ENCODE results near the gene HERC4. TPM values are rescaled to one million over a fixed set of nuclear protein-coding genes. Genes with fewer than 3 reads are reported as not detected.
"Not testable (repeated sequence)": the region's sequence is repeated elsewhere in the genome, so short reads cannot be mapped to it uniquely, and the experiment has no call there.

Gene HERC4
- total RNA-seq, 2 experiments from 2014 or later, result 46.0 to 46.8 TPM

DNA sequence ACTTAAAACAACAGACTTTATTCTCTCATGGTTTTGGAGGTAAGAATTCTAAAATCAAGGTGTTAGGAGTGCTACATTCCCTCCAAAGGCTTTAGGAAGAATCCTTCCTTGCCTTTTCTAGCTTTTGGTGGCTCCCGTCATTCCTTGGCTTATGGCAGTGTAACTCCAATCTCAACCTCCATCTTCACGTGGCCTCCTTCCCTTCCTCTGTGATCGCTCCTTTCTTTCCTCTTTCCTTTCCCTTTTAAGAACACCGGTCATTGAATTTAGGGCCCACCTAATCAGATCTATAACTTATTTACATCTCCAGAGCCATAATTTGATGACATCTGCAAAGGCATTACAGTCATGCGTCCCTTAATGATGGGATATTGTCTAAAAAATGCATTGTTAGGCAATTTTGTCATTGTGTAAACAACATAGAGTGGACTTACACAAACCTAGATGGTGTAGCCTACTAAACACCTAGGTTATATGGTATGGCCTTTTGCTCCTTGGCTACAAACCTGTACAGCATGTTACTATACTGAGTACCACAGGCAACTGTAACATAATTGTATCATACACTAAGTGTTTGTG, 5.9 kb upstream of the HERC4 start:
- intact Hi-C loops (cut with DNase I, micrococcal nuclease), result no loop called here
- Mint-ChIP-seq H3K27ac (no peak overlapping the region), H3K4me1 (ENCODE audit: low read depth) (no peaks in the 10 kb centered on the region), H3K27me3 (peaks cover 13% of the 10 kb centered on the region), H3K36me3 (ENCODE audit: low read depth) (no peaks in the 10 kb centered on the region), H3K4me3 (no peak overlapping the region), H3K9me3 (no peaks in the 10 kb centered on the region)
- H3K4me3 ChIP-seq (ENCODE audit: low read length), result no peak overlapping the region
- ATAC-seq (ENCODE audit: poor library complexity), result no peak
- H3K4me1 ChIP-seq (ENCODE audit: insufficient read depth, low read length), result no peaks in the 10 kb centered on the region
- CTCF ChIA-PET, result no interaction called here
- POLR2A ChIA-PET, result no interaction called here
- H3K36me3 ChIP-seq (ENCODE audit: insufficient read depth, low read length), result no peaks in the 10 kb centered on the region
- no peaks in the 10 kb centered on the region for H3K27me3 ChIP-seq (ENCODE audit: control insufficient read depth in 1 of 2, insufficient read depth in 2 of 2, low read length in 2 of 2)
- H3K27ac ChIP-seq (ENCODE audit: low read depth in 1 of 2, low read length in 2 of 2), result no peak overlapping the region
- no peak for DNase-seq
- TF ChIP-seq, protein P1, sequence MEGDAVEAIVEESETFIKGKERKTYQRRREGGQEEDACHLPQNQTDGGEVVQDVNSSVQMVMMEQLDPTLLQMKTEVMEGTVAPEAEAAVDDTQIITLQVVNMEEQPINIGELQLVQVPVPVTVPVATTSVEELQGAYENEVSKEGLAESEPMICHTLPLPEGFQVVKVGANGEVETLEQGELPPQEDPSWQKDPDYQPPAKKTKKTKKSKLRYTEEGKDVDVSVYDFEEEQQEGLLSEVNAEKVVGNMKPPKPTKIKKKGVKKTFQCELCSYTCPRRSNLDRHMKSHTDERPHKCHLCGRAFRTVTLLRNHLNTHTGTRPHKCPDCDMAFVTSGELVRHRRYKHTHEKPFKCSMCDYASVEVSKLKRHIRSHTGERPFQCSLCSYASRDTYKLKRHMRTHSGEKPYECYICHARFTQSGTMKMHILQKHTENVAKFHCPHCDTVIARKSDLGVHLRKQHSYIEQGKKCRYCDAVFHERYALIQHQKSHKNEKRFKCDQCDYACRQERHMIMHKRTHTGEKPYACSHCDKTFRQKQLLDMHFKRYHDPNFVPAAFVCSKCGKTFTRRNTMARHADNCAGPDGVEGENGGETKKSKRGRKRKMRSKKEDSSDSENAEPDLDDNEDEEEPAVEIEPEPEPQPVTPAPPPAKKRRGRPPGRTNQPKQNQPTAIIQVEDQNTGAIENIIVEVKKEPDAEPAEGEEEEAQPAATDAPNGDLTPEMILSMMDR (IDR thresholded peaks at IDR 0.05), result no peak
- H3K9me3 ChIP-seq (ENCODE audit: control insufficient read depth in 1 of 2, insufficient read depth in 1 of 2, low read length in 2 of 2), result no peaks in the 10 kb centered on the region

DNA sequence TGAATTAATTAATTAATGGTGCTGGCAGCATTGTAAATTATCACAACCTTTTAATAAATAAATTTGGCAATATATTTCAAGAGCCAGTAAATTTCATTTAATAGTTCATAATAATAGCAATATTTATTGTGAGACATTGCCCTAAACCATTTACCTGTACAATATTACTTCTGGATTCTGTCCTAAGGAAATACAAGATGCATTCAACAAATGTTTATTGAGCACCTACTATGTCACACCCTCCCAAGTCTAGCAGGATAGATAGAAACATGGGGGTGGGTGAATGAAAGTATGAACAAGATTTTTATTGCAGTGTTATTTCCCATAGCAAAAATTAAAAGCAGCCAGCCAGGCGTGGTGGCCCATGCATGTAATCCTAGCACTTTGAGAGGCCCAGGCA, 4.4 kb upstream of the HERC4 start:
- Histone ChIP-seq H3K36me3 (ENCODE audit: insufficient read depth, low read length) (no peaks in the 10 kb centered on the region), H3K4me1 (ENCODE audit: insufficient read depth, low read length) (peaks cover 6% of the 10 kb centered on the region), H3K27me3 (ENCODE audit: control insufficient read depth in 1 of 2, insufficient read depth in 2 of 2, low read length in 2 of 2) (no peaks in the 10 kb centered on the region), H3K9me3 (ENCODE audit: control insufficient read depth in 1 of 2, insufficient read depth in 1 of 2, low read length in 2 of 2) (no peaks in the 10 kb centered on the region), H3K4me3 (ENCODE audit: low read length) (no peak overlapping the region), H3K27ac (ENCODE audit: low read depth in 1 of 2, low read length in 2 of 2) (no peak overlapping the region)
- TF ChIP-seq, protein P1 (IDR thresholded peaks at IDR 0.05), result no peak
- POLR2A ChIA-PET, result no interaction called here
- peaks cover 8% of the 10 kb centered on the region for H3K4me1 Mint-ChIP-seq (ENCODE audit: low read depth)
- H3K27me3 Mint-ChIP-seq, result peaks cover 13% of the 10 kb centered on the region
- H3K4me3 Mint-ChIP-seq, result no peak overlapping the region
- CTCF ChIA-PET, result no interaction called here
- intact Hi-C loops (cut with DNase I, micrococcal nuclease), result loop anchor here (5.0 to 10.0 kb wide), 5 partner anchors 195 to 825 kb away; partner anchors contain the start of genes HNRNPH3 (in 2 of the 2), PBLD (in 2 of the 2), DDX50 (in 1 of the 2) and SIRT1 (in 1 of the 2)
- no peak overlapping the region for H3K27ac Mint-ChIP-seq
- ATAC-seq (ENCODE audit: poor library complexity), result no peak
- no peak for DNase-seq
- no peaks in the 10 kb centered on the region for H3K9me3 Mint-ChIP-seq
- peaks cover 6% of the 10 kb centered on the region for H3K36me3 Mint-ChIP-seq (ENCODE audit: low read depth)

DNA sequence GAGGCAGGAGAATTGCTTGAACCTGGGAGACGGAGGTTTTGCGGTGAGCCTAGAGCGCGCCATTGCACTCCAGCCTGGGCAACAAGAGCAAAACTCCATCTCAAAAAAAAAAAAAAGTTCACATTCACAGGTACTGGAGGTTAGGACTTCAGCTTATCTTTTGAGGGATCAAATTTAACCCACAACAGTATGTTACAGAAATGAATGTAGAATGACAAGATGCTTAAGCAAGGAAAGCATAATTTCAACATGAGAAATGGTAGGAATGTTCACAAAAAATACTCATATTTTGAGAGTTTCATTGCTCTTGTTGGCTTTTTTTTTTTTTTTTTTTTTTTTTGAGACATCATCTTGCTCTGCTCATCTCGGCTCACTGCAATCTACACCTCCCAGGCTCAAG, 1.9 kb upstream of the HERC4 start:
- no peak overlapping the region for H3K27ac ChIP-seq (ENCODE audit: low read depth in 1 of 2, low read length in 2 of 2)
- no peak for DNase-seq
- no peaks in the 10 kb centered on the region for H3K36me3 ChIP-seq (ENCODE audit: insufficient read depth, low read length)
- Mint-ChIP-seq H3K4me1 (ENCODE audit: low read depth) (peaks cover 31% of the 10 kb centered on the region), H3K27me3 (no peaks in the 10 kb centered on the region), H3K9me3 (no peaks in the 10 kb centered on the region), H3K36me3 (ENCODE audit: low read depth) (peaks cover 15% of the 10 kb centered on the region), H3K27ac (no peak overlapping the region), H3K4me3 (peak overlapping the region; percentile 25)
- intact Hi-C loops (cut with DNase I, micrococcal nuclease), result loop anchor here (5.0 to 10.0 kb wide), 5 partner anchors 192 to 828 kb away; partner anchors contain the start of genes HNRNPH3 (in 2 of the 2), PBLD (in 2 of the 2), DDX50 (in 1 of the 2) and SIRT1 (in 1 of the 2)
- no peak for ATAC-seq (ENCODE audit: poor library complexity)
- H3K4me1 ChIP-seq (ENCODE audit: insufficient read depth, low read length), result peaks cover 6% of the 10 kb centered on the region
- H3K4me3 ChIP-seq (ENCODE audit: low read length), result no peak overlapping the region
- no peaks in the 10 kb centered on the region for H3K27me3 ChIP-seq (ENCODE audit: control insufficient read depth in 1 of 2, insufficient read depth in 2 of 2, low read length in 2 of 2)
- POLR2A ChIA-PET, result interaction anchor here (0.6 kb wide), 1 partner anchor 16 kb away, joined by 3 read pairs; no protein-coding TSS in a partner anchor
- CTCF ChIA-PET, result interaction anchor here (0.7 kb wide), 1 partner anchor 32 kb away, joined by 3 read pairs; the partner anchor contains the start of gene MYPN
- H3K9me3 ChIP-seq (ENCODE audit: control insufficient read depth in 1 of 2, insufficient read depth in 1 of 2, low read length in 2 of 2), result no peaks in the 10 kb centered on the region
- TF ChIP-seq, protein P1 (IDR thresholded peaks at IDR 0.05), result no peak

DNA sequence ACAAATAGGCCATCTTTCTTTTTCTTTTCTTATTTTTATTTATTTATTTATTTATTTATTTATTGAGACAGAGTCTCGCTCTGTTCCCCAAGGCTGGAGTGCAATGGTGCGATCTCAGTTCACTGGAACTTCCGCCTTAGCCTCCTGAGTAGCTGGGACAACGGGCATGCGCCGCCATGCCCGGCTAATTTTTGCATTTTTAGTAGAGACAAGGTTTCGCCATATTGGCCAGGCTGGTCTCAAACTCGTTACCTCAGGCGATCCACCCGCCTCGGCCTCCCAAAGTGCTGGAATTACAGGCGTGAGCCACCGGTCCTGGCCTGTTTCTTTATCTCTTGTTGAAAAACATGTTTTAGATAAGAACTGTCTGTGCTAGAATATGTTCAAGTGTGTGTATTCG, 998 bp upstream of the HERC4 start:
- ATAC-seq (ENCODE audit: poor library complexity); H3K4me1 ChIP-seq (ENCODE audit: insufficient read depth, low read length); H3K4me3 ChIP-seq (ENCODE audit: low read length); H3K27ac ChIP-seq (ENCODE audit: low read depth in 1 of 2, low read length in 2 of 2); CTCF ChIA-PET; H3K9me3 Mint-ChIP-seq; H3K27me3 Mint-ChIP-seq; H3K27me3 ChIP-seq (ENCODE audit: control insufficient read depth in 1 of 2, insufficient read depth in 2 of 2, low read length in 2 of 2); H3K9me3 ChIP-seq (ENCODE audit: control insufficient read depth in 1 of 2, insufficient read depth in 1 of 2, low read length in 2 of 2); H3K36me3 ChIP-seq (ENCODE audit: insufficient read depth, low read length): not testable (repeated sequence)
- intact Hi-C loops (cut with DNase I, micrococcal nuclease), result loop anchor here (5.0 to 10.0 kb wide), 5 partner anchors 191 to 829 kb away; partner anchors contain the start of genes HNRNPH3 (in 2 of the 2), PBLD (in 2 of the 2), DDX50 (in 1 of the 2) and SIRT1 (in 1 of the 2)
- Mint-ChIP-seq H3K4me3 (peak overlapping the region; percentile 58), H3K27ac (peak overlapping the region; percentile 27), H3K4me1 (ENCODE audit: low read depth) (peaks cover 41% of the 10 kb centered on the region), H3K36me3 (ENCODE audit: low read depth) (peaks cover 25% of the 10 kb centered on the region)
- peak in 1 of 14 experiments; percentile 11 for DNase-seq
- POLR2A ChIA-PET, result interaction anchor here (0.8 to 2.7 kb wide), 2 partner anchors 26 to 191 kb away, joined by 3 to 23 read pairs; partner anchors contain the start of gene SIRT1

All from CD4-positive, alpha-beta T cell (primary cell).